Progenitor cell of endocrine pancreas (in vitro differentiated cells): ENCODE measurements around the gene RPS24. TPM values are rescaled to one million over a fixed set of nuclear protein-coding genes. Genes with fewer than 3 reads are reported as not detected.

Experiments used
- DNase-seq: peaks from one replicate; pipeline ENCODE4 v3.0.0; 2021; ENCODE audit warnings: low spot score; ENCODE audit not compliant: unreplicated experiment
- H3K27ac Mint-ChIP-seq: 2 replicates; pipeline ENCODE4 v1.8.0; 2021; ENCODE audit warnings: mild to moderate bottlenecking, moderate library complexity, mixed read lengths
- H3K27me3 Mint-ChIP-seq: 2 replicates; pipeline ENCODE4 v1.8.0; 2021; ENCODE audit warnings: mixed read lengths
- H3K36me3 Mint-ChIP-seq: 2 replicates; pipeline ENCODE4 v1.8.0; 2022; ENCODE audit warnings: mixed read lengths; ENCODE audit not compliant: insufficient read depth
- H3K4me1 Mint-ChIP-seq: 2 replicates; pipeline ENCODE4 v1.8.0; 2021; ENCODE audit warnings: low read depth, mixed read lengths
- H3K4me3 Mint-ChIP-seq: 2 replicates; pipeline ENCODE4 v1.8.0; 2021; ENCODE audit warnings: low read depth, mild to moderate bottlenecking, moderate library complexity, mixed read lengths
- H3K9me3 Mint-ChIP-seq: 2 replicates; pipeline ENCODE4 v1.8.0; 2021; ENCODE audit warnings: low read depth, mixed read lengths
- total RNA-seq: library from RNA; stranded (reverse); gene quantifications from 2 replicates; pipeline ENCODE4 v1.2.1, GENCODE V29; 2021
- TF ChIP-seq, protein P1 (sequence below): fragments of 200-600 bp; sonication (generic); IDR thresholded peaks from one replicate; pipeline ENCODE4 v1.5.0; 2021; ENCODE audit warnings: antibody characterized with exemption, mild to moderate bottlenecking; ENCODE audit not compliant: unreplicated experiment

The RPS24 gene
- total RNA-seq, 1 donor from 2014 or later = 1,431 TPM

DNA sequence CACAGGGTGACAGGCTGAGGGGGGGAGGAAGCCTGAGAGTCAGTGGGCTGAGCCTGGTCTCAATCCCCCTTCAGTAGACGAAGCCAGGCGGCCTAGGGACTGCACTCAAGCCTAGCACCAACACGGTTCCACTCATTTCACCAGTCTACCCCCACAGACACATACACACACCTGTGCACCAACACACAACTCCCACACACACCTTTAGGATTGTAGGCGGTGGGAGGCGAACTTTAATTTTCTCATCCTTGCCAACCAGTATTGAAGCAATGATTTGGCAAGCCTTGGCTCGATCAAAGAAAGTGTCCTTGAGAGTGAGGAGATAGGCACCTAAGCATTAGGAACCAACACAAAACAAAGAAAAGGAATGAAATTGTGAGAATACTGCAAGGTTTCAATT is 24.0 kb upstream of the RPS24 start:
- H3K36me3 Mint-ChIP-seq = peaks cover 28% of the 10 kb centered on the region

DNA sequence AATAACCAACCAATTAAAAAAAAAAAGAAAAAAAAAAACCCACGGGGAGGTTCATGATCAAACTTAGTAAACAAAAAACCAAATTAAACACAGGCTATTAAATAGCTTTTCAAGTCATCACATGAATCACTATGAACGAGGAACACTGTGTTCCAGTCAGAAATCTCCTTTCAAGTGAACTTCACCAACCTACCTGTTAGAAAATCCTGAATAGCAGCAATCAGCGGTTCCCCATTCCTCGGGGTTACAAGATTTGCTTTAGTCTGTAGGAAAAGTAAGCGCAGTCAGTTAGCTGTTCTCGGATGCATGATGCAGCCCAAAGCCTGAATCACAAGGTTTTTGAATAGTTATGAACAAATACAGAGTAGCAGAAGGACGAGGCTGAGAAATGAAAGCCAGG is 23.4 kb upstream of the RPS24 start:
- H3K4me1 Mint-ChIP-seq = no peaks in the 10 kb centered on the region
- H3K4me3 Mint-ChIP-seq = no peak overlapping the region
- no peak for DNase-seq
- no peaks in the 10 kb centered on the region for H3K27me3 Mint-ChIP-seq
- peaks cover 29% of the 10 kb centered on the region for H3K36me3 Mint-ChIP-seq
- no peaks in the 10 kb centered on the region for H3K9me3 Mint-ChIP-seq
- TF ChIP-seq, protein P1, sequence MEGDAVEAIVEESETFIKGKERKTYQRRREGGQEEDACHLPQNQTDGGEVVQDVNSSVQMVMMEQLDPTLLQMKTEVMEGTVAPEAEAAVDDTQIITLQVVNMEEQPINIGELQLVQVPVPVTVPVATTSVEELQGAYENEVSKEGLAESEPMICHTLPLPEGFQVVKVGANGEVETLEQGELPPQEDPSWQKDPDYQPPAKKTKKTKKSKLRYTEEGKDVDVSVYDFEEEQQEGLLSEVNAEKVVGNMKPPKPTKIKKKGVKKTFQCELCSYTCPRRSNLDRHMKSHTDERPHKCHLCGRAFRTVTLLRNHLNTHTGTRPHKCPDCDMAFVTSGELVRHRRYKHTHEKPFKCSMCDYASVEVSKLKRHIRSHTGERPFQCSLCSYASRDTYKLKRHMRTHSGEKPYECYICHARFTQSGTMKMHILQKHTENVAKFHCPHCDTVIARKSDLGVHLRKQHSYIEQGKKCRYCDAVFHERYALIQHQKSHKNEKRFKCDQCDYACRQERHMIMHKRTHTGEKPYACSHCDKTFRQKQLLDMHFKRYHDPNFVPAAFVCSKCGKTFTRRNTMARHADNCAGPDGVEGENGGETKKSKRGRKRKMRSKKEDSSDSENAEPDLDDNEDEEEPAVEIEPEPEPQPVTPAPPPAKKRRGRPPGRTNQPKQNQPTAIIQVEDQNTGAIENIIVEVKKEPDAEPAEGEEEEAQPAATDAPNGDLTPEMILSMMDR = no peak
- no peak overlapping the region for H3K27ac Mint-ChIP-seq

More for the DNA sequence above, 24.0 kb upstream of the RPS24 start:
- H3K27ac Mint-ChIP-seq = no peak overlapping the region
- no peaks in the 10 kb centered on the region for H3K4me1 Mint-ChIP-seq
- no peaks in the 10 kb centered on the region for H3K27me3 Mint-ChIP-seq
- TF ChIP-seq, protein P1 = no peak
- no peak overlapping the region for H3K4me3 Mint-ChIP-seq
- no peaks in the 10 kb centered on the region for H3K9me3 Mint-ChIP-seq
- no peak for DNase-seq

DNA sequence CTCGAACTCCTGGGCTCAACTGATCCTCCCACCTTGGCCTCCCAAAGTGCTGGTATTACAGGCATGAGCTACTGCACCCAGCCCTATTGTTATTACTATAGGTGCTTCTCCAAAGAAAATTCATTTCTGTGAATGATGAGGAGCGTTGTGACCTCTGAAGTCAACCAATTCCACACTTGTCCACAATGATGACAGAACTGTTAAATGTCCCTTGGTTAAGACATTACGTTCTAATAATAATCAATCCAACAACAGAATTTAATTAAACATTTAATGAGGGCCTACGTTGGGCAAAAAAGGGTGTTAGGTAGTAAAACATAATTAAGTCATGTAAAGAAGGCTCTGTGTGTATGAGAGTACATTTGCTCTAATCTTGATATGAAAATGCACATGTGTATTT is 22.6 kb upstream of the RPS24 start:
- H3K4me1 Mint-ChIP-seq = no peaks in the 10 kb centered on the region
- peaks cover 26% of the 10 kb centered on the region for H3K36me3 Mint-ChIP-seq
- no peak overlapping the region for H3K27ac Mint-ChIP-seq
- TF ChIP-seq, protein P1 = no peak
- no peaks in the 10 kb centered on the region for H3K9me3 Mint-ChIP-seq
- DNase-seq = no peak
- no peak overlapping the region for H3K4me3 Mint-ChIP-seq
- H3K27me3 Mint-ChIP-seq = no peaks in the 10 kb centered on the region

DNA sequence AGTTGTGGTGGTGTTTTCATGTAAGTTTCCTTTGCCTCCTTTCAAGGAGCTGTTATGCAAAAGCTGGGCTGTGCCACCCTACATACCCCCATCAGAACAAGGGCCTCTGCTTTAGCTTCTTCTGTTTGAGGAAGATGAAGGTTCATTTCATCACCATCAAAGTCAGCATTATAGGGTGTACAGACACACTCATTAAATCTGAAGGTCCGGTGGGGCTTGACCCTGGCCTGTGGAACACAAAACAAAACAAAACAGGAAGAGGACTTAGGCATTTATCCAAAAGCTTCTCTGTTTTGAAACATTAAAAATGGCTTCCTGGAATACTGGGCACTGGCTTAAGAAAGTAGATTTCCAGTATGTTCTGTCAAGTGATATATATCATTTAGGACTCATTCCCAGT is 20.1 kb upstream of the RPS24 start:
- H3K4me3 Mint-ChIP-seq = no peak overlapping the region
- H3K27ac Mint-ChIP-seq = no peak overlapping the region
- DNase-seq = no peak
- no peaks in the 10 kb centered on the region for H3K4me1 Mint-ChIP-seq
- H3K36me3 Mint-ChIP-seq = peaks cover 24% of the 10 kb centered on the region
- H3K9me3 Mint-ChIP-seq = no peaks in the 10 kb centered on the region
- H3K27me3 Mint-ChIP-seq = no peaks in the 10 kb centered on the region
- TF ChIP-seq, protein P1 = no peak

DNA sequence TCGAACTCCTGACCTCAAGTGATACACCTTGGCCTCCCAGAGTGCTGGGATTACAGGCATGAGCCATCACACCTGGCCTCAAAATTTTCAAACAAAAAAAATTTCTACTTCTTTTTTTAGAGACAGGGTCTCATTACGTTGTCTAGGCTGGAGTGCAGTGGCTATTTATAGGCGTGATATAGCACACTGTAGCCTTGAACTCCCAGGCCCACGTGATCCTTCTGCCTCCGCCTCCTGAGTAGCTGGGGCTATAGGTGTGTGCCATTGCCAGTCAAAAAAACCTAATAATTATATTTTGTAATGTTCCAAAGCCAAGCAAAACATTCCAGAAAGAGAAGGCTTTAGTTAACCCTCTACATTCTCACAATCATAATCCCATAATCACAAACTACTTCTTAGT is 18.1 kb upstream of the RPS24 start:
- H3K4me3 Mint-ChIP-seq = no peak overlapping the region
- H3K27ac Mint-ChIP-seq = no peak overlapping the region
- TF ChIP-seq, protein P1 = no peak
- H3K4me1 Mint-ChIP-seq = no peaks in the 10 kb centered on the region
- peaks cover 18% of the 10 kb centered on the region for H3K36me3 Mint-ChIP-seq
- no peak for DNase-seq
- H3K9me3 Mint-ChIP-seq = no peaks in the 10 kb centered on the region
- H3K27me3 Mint-ChIP-seq = no peaks in the 10 kb centered on the region
